Neural crest cell (in vitro differentiated cells): Measurements from ENCODE around the gene DIP2C. TPM values are rescaled to one million over a fixed set of nuclear protein-coding genes. Genes with fewer than 3 reads are reported as not detected.
"Not testable (repeated sequence)": the region's sequence is repeated elsewhere in the genome, so short reads cannot be mapped to it uniquely, and the experiment has no call there.

Source experiments
- DNase-seq: peaks from one replicate; pipeline ENCODE4 v3.0.0; 2021; ENCODE audit warnings: low read depth, mixed read lengths, low spot score
- H3K27ac Mint-ChIP-seq: one replicate; pipeline ENCODE4 v1.8.0; 2021; ENCODE audit warnings: mild to moderate bottlenecking, mixed read lengths; ENCODE audit not compliant: unreplicated experiment
- H3K27me3 Mint-ChIP-seq: 2 replicates; pipeline ENCODE4 v1.8.0; 2021; ENCODE audit warnings: low read depth, mild to moderate bottlenecking, mixed read lengths
- H3K36me3 Mint-ChIP-seq: 2 replicates; pipeline ENCODE4 v1.8.0; 2021; ENCODE audit warnings: low read depth, mild to moderate bottlenecking, mixed read lengths
- H3K4me1 Mint-ChIP-seq: 2 replicates; pipeline ENCODE4 v1.8.0; 2021; ENCODE audit warnings: mixed read lengths
- H3K4me3 Mint-ChIP-seq: one replicate; pipeline ENCODE4 v1.8.0; 2021; ENCODE audit warnings: mild to moderate bottlenecking, mixed read lengths
- H3K9me3 Mint-ChIP-seq: 2 replicates; pipeline ENCODE4 v1.8.0; 2021; ENCODE audit warnings: mixed read lengths
- CTCF ChIP-seq: fragments of 200-600 bp; sonication (generic); conservative IDR thresholded peaks from 2 replicates; pipeline ENCODE4 v1.5.0; 2021; ENCODE audit warnings: antibody characterized with exemption, mild to moderate bottlenecking
- total RNA-seq: library from RNA; stranded (reverse); gene quantifications from 2 replicates; pipeline ENCODE4 v1.2.1, GENCODE V29; 2021

DIP2C gene
- total RNA-seq, 1 donor from 2014 or later, result 21.7 TPM

- H3K4me1 Mint-ChIP-seq, result no peaks in the 10 kb centered on the region
These were observed 363.1 kb downstream of the DIP2C start for GRCh38 chr10:326350-326749.

GRCh38 chr10:325282-325681 lies 364.2 kb downstream of the DIP2C start:
- no peaks in the 10 kb centered on the region for H3K27me3 Mint-ChIP-seq
- no peak for TF ChIP-seq CTCF
- no peak overlapping the region for H3K27ac Mint-ChIP-seq
- DNase-seq, result no peak
- H3K4me1 Mint-ChIP-seq, result no peaks in the 10 kb centered on the region
- no peaks in the 10 kb centered on the region for H3K9me3 Mint-ChIP-seq
- H3K36me3 Mint-ChIP-seq, result peaks cover 24% of the 10 kb centered on the region
- H3K4me3 Mint-ChIP-seq, result no peak overlapping the region

More at GRCh38 chr10:326350-326749, 363.1 kb downstream of the DIP2C start:
- Mint-ChIP-seq H3K36me3 (peaks cover 19% of the 10 kb centered on the region), H3K27ac (no peak overlapping the region), H3K4me3 (no peak overlapping the region), H3K9me3 (no peaks in the 10 kb centered on the region), H3K27me3 (no peaks in the 10 kb centered on the region)
- DNase-seq, result no peak
- TF ChIP-seq CTCF, result no peak

- H3K27me3 Mint-ChIP-seq, result no peaks in the 10 kb centered on the region
- H3K4me3 Mint-ChIP-seq, result no peak overlapping the region
These were observed 364.9 kb downstream of the DIP2C start for GRCh38 chr10:324593-324992.

GRCh38 chr10:323651-324293 lies 365.7 kb downstream of the DIP2C start:
- Mint-ChIP-seq H3K27ac (no peak overlapping the region), H3K4me1 (no peaks in the 10 kb centered on the region), H3K9me3 (no peaks in the 10 kb centered on the region), H3K27me3 (no peaks in the 10 kb centered on the region), H3K36me3 (peaks cover 24% of the 10 kb centered on the region), H3K4me3 (no peak overlapping the region)
- TF ChIP-seq CTCF, result no peak
- DNase-seq, result no peak

More at GRCh38 chr10:324593-324992, 364.9 kb downstream of the DIP2C start:
- no peaks in the 10 kb centered on the region for H3K9me3 Mint-ChIP-seq
- TF ChIP-seq CTCF, result no peak
- DNase-seq, result no peak
- H3K4me1 Mint-ChIP-seq, result no peaks in the 10 kb centered on the region
- peaks cover 26% of the 10 kb centered on the region for H3K36me3 Mint-ChIP-seq
- H3K27ac Mint-ChIP-seq, result peak overlapping the region; percentile 69

GRCh38 chr10:323046-323445 lies 366.4 kb downstream of the DIP2C start:
- not testable (repeated sequence) for H3K9me3 Mint-ChIP-seq, H3K27ac Mint-ChIP-seq, DNase-seq, H3K27me3 Mint-ChIP-seq, H3K4me1 Mint-ChIP-seq, H3K4me3 Mint-ChIP-seq
- H3K36me3 Mint-ChIP-seq, result peaks cover 24% of the 10 kb centered on the region

GRCh38 chr10:320771-321170 lies 368.7 kb downstream of the DIP2C start:
- H3K4me3 Mint-ChIP-seq, result no peak overlapping the region
- no peak for TF ChIP-seq CTCF
- H3K9me3 Mint-ChIP-seq, result no peaks in the 10 kb centered on the region
- peaks cover 30% of the 10 kb centered on the region for H3K36me3 Mint-ChIP-seq
- H3K27me3 Mint-ChIP-seq, result no peaks in the 10 kb centered on the region
- H3K4me1 Mint-ChIP-seq, result no peaks in the 10 kb centered on the region
- no peak for DNase-seq
- no peak overlapping the region for H3K27ac Mint-ChIP-seq
